Naive thymus-derived CD8-positive, alpha-beta T cell (primary cell): Measurements from ENCODE around the gene TASOR. TPM values are rescaled to one million over a fixed set of nuclear protein-coding genes. Genes with fewer than 3 reads are reported as not detected.

Experiments used
- polyA plus RNA-seq, 3 donors: library from polyadenylated mRNA; unstranded; fragments of 300-500 nt; fragmentation: Illumina TruSeq; gene quantifications; one replicate each; pipeline ENCODE4 v1.2.3, GENCODE V29; 2021
- total RNA-seq, 8 experiments: library from RNA in 2 of 8; stranded (reverse) in 2 of 8; gene quantifications; one replicate each; pipeline ENCODE4 v1.2.3 and lab custom pipeline; 2021 to 2026

TASOR gene
- total and polyA plus RNA-seq, 5 experiments from 2014 or later = 25.1 to 103 (median 32.0) TPM

Other genes starting within 250 kb of the TASOR start
- not detected for gene ERC2, start 214.8 kb downstream of the TASOR start, total RNA-seq
- gene ERC2, start 214.8 kb downstream of the TASOR start, polyA plus RNA-seq = under 1 TPM in 2 of 3 donors, not detected in 1; 0.05 to 0.29 TPM
- 100 to 1,000 TPM; 114 to 118 TPM for gene CCDC66, start 126.1 kb downstream of the TASOR start, total RNA-seq
- 10 to 100 TPM; 16.8 to 28.9 (median 20.9) TPM for gene CCDC66, start 126.1 kb downstream of the TASOR start, polyA plus RNA-seq
- gene ARHGEF3, start 118.7 kb upstream of the TASOR start, total RNA-seq = 100 to 1,000 TPM; 118 to 123 TPM
- gene ARHGEF3, start 118.7 kb upstream of the TASOR start, polyA plus RNA-seq = 100 to 1,000 TPM in 1 of 3 donors, 10 to 100 TPM in 2; 95.3 to 101 (median 96.9) TPM